ENCODE measurements around the gene CAMSAP3.
"Not testable (repeated sequence)": the region's sequence is repeated elsewhere in the genome, so short reads cannot be mapped to it uniquely, and the experiment has no call there.

CAMSAP3 gene

GRCh38 chr19:7643629-7644549 lies 48.2 kb downstream of the CAMSAP3 start:
- H3K27me3 Mint-ChIP-seq; H3K9me3 Mint-ChIP-seq; DNase-seq (ENCODE audit: low spot score in 2 of 2); ATAC-seq (replicated peaks; ENCODE audit: extremely low read depth, poor library complexity, severe bottlenecking); H3K4me3 Mint-ChIP-seq: not testable (repeated sequence)
- Mint-ChIP-seq H3K36me3 (ENCODE audit: insufficient read depth) (peaks cover 17% of the 10 kb centered on the region), H3K27ac (ENCODE audit: low read depth) (peak overlapping the region; percentile 77), H3K4me1 (peaks cover 15% of the 10 kb centered on the region)

DNA sequence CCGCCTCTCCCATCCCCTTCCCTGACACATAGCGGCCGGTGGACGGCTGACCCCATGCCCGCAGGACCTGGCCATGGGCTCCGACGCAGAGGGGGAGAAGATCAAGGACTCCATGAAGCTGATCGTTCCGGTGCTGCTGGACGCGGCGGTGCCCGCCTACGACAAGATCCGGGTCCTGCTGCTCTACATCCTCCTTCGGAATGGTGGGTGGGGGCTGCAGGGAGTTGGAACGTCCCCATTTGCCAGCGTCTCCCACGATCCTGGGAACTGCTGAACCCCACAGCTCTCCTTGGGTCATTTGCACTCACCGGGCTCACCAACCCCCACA lies 48.9 kb downstream of the CAMSAP3 start:
- Mint-ChIP-seq H3K4me3 (no peak overlapping the region), H3K4me1 (peaks cover 9% of the 10 kb centered on the region), H3K9me3 (no peaks in the 10 kb centered on the region), H3K27me3 (no peaks in the 10 kb centered on the region), H3K27ac (ENCODE audit: low read depth) (no peak overlapping the region), H3K36me3 (ENCODE audit: insufficient read depth) (peaks cover 18% of the 10 kb centered on the region)
- ATAC-seq (replicated peaks; ENCODE audit: extremely low read depth, poor library complexity, severe bottlenecking) (no peak), DNase-seq (ENCODE audit: low spot score in 2 of 2) (no peak)

DNA sequence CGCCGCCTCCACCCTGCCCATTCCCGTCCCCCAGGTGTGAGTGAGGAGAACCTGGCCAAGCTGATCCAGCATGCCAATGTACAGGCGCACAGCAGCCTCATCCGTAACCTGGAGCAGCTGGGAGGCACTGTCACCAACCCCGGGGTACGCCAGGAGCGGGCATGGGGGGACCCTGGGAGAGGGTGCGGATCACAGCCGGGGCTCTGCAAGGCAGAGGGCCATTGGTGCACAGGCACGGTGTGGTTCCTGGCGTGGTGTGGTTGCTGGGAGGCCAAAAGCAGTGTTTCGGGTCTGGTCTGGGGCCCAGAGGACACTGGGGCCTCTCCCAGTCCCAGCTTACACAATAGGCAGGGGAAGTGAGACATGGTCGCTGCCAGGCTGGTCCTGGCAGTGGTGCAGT lies 49.5 kb downstream of the CAMSAP3 start:
- no peak for DNase-seq (ENCODE audit: low spot score in 2 of 2)
- H3K36me3 Mint-ChIP-seq (ENCODE audit: insufficient read depth) = peaks cover 20% of the 10 kb centered on the region
- H3K4me1 Mint-ChIP-seq = peaks cover 2% of the 10 kb centered on the region
- H3K27me3 Mint-ChIP-seq = no peaks in the 10 kb centered on the region
- ATAC-seq (replicated peaks; ENCODE audit: extremely low read depth, poor library complexity, severe bottlenecking) = no peak
- H3K27ac Mint-ChIP-seq (ENCODE audit: low read depth) = no peak overlapping the region
- no peak overlapping the region for H3K4me3 Mint-ChIP-seq
- H3K9me3 Mint-ChIP-seq = no peaks in the 10 kb centered on the region

GRCh38 chr19:7645656-7646425 lies 50.2 kb downstream of the CAMSAP3 start:
- DNase-seq (ENCODE audit: low spot score in 2 of 2) (no peak), ATAC-seq (replicated peaks; ENCODE audit: extremely low read depth, poor library complexity, severe bottlenecking) (no peak)
- H3K4me3 Mint-ChIP-seq = no peak overlapping the region
- no peaks in the 10 kb centered on the region for H3K9me3 Mint-ChIP-seq
- peak overlapping the region; percentile 56 for H3K27ac Mint-ChIP-seq (ENCODE audit: low read depth)
- H3K4me1 Mint-ChIP-seq = no peaks in the 10 kb centered on the region
- H3K27me3 Mint-ChIP-seq = no peaks in the 10 kb centered on the region
- peaks cover 21% of the 10 kb centered on the region for H3K36me3 Mint-ChIP-seq (ENCODE audit: insufficient read depth)

GRCh38 chr19:7646426-7646700 lies 50.7 kb downstream of the CAMSAP3 start:
- Mint-ChIP-seq H3K9me3 (no peaks in the 10 kb centered on the region), H3K27ac (ENCODE audit: low read depth) (peak overlapping the region; percentile 56), H3K4me1 (no peaks in the 10 kb centered on the region), H3K36me3 (ENCODE audit: insufficient read depth) (peaks cover 19% of the 10 kb centered on the region), H3K4me3 (no peak overlapping the region), H3K27me3 (no peaks in the 10 kb centered on the region)
- DNase-seq (ENCODE audit: low spot score in 2 of 2) (no peak), ATAC-seq (replicated peaks; ENCODE audit: extremely low read depth, poor library complexity, severe bottlenecking) (no peak)

GRCh38 chr19:7647156-7647555 lies 51.5 kb downstream of the CAMSAP3 start:
- ATAC-seq (replicated peaks; ENCODE audit: extremely low read depth, poor library complexity, severe bottlenecking) (no peak), DNase-seq (ENCODE audit: low spot score in 2 of 2) (no peak)
- Mint-ChIP-seq H3K27me3 (no peaks in the 10 kb centered on the region), H3K4me1 (peaks cover 3% of the 10 kb centered on the region), H3K9me3 (no peaks in the 10 kb centered on the region), H3K36me3 (ENCODE audit: insufficient read depth) (peaks cover 18% of the 10 kb centered on the region), H3K4me3 (no peak overlapping the region), H3K27ac (ENCODE audit: low read depth) (no peak overlapping the region)

DNA sequence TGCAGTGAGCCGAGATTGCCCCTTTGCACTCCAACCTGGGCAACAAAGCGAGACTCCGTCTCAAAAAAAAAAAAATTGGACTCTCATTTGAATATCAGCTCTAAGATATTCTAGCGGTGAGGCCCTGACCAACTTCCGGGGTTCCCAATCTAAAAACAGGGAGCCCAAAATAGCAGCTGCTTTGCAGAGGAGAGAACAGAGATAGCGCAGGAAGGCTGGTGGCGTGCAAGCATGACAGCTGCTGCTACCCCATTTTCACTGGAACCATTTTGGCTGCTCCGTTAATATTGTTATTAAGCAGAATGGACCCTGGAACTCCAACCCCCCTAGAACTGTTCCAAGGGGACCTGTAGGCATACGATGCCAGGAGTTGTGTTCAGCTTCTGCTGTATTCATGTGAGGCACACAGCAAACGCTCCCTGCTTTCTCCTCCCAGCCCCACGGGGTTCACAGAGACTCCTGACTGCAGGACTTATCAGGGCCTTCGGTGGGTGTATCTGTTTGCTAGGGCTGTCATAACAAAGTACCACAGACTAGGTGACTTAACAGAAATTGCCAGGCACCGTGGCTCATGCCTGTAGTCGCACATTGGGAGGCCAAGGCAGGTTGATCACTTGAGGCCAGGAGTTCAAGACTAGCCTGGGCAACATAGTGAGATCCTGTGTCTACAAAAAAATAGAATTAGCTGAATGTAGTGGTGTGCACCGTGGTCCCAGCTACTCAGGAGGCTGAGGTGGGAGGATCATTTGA lies 52.8 kb downstream of the CAMSAP3 start:
- H3K9me3 Mint-ChIP-seq = no peaks in the 10 kb centered on the region
- peaks cover 14% of the 10 kb centered on the region for H3K4me1 Mint-ChIP-seq
- H3K27me3 Mint-ChIP-seq = no peaks in the 10 kb centered on the region
- DNase-seq (ENCODE audit: low spot score in 2 of 2) (no peak), ATAC-seq (replicated peaks; ENCODE audit: extremely low read depth, poor library complexity, severe bottlenecking) (no peak)
- no peak overlapping the region for H3K27ac Mint-ChIP-seq (ENCODE audit: low read depth)
- H3K4me3 Mint-ChIP-seq = no peak overlapping the region
- peaks cover 18% of the 10 kb centered on the region for H3K36me3 Mint-ChIP-seq (ENCODE audit: insufficient read depth)

DNA sequence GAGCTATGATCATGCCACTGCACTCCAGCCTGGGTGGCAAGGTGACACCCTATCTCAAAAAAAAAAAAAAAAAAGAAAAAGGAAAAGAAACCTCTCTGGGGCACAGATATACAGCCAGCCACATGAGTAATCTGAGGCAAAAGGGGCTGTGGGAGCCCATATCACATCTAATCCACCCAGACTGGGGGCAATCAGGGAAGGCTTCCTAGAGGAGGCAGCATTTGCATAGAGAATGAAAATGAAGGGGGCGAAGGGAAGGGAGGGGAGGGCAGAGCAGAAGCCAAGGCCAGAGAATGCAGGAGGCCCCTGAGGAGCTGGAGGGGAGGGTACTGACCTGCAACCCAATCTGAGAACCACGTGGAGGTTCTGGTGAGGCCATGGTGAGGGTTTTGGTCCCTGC lies 54.5 kb downstream of the CAMSAP3 start:
- DNase-seq (ENCODE audit: low spot score in 2 of 2) (no peak), ATAC-seq (replicated peaks; ENCODE audit: extremely low read depth, poor library complexity, severe bottlenecking) (no peak)
- Mint-ChIP-seq H3K36me3 (ENCODE audit: insufficient read depth) (peaks cover 12% of the 10 kb centered on the region), H3K4me3 (no peak overlapping the region), H3K27ac (ENCODE audit: low read depth) (no peak overlapping the region), H3K4me1 (peaks cover 14% of the 10 kb centered on the region), H3K9me3 (no peaks in the 10 kb centered on the region), H3K27me3 (no peaks in the 10 kb centered on the region)

- H3K36me3 Mint-ChIP-seq (ENCODE audit: insufficient read depth) = peaks cover 9% of the 10 kb centered on the region
- H3K27me3 Mint-ChIP-seq = no peaks in the 10 kb centered on the region
- H3K4me3 Mint-ChIP-seq = peak overlapping the region; percentile 76
- H3K4me1 Mint-ChIP-seq = peaks cover 15% of the 10 kb centered on the region
- H3K27ac Mint-ChIP-seq (ENCODE audit: low read depth) = peak overlapping the region; percentile 93
- H3K9me3 Mint-ChIP-seq = no peaks in the 10 kb centered on the region
- DNase-seq (ENCODE audit: low spot score in 2 of 2) (peak; percentile 83 to 92), ATAC-seq (replicated peaks; ENCODE audit: extremely low read depth, poor library complexity, severe bottlenecking) (peak; percentile 98)
Observed at GRCh38 chr19:7652061-7652641, 56.5 kb downstream of the CAMSAP3 start.

- peaks cover 9% of the 10 kb centered on the region for H3K36me3 Mint-ChIP-seq (ENCODE audit: insufficient read depth)
- DNase-seq (ENCODE audit: low spot score in 2 of 2) (no peak), ATAC-seq (replicated peaks; ENCODE audit: extremely low read depth, poor library complexity, severe bottlenecking) (no peak)
- no peak overlapping the region for H3K4me3 Mint-ChIP-seq
- no peaks in the 10 kb centered on the region for H3K27me3 Mint-ChIP-seq
- no peak overlapping the region for H3K27ac Mint-ChIP-seq (ENCODE audit: low read depth)
- peaks cover 18% of the 10 kb centered on the region for H3K4me1 Mint-ChIP-seq
- H3K9me3 Mint-ChIP-seq = no peaks in the 10 kb centered on the region
Observed at GRCh38 chr19:7654401-7654800, 58.7 kb downstream of the CAMSAP3 start.

- DNase-seq (ENCODE audit: low spot score in 2 of 2) (no peak), ATAC-seq (replicated peaks; ENCODE audit: extremely low read depth, poor library complexity, severe bottlenecking) (no peak)
- no peaks in the 10 kb centered on the region for H3K9me3 Mint-ChIP-seq
- H3K27ac Mint-ChIP-seq (ENCODE audit: low read depth) = peak overlapping the region; percentile 24
- H3K4me3 Mint-ChIP-seq = no peak overlapping the region
- peaks cover 7% of the 10 kb centered on the region for H3K36me3 Mint-ChIP-seq (ENCODE audit: insufficient read depth)
- peaks cover 18% of the 10 kb centered on the region for H3K4me1 Mint-ChIP-seq
- H3K27me3 Mint-ChIP-seq = no peaks in the 10 kb centered on the region
Observed at GRCh38 chr19:7655581-7655980, 59.9 kb downstream of the CAMSAP3 start.

GRCh38 chr19:7657131-7657751 lies 61.6 kb downstream of the CAMSAP3 start:
- DNase-seq (ENCODE audit: low spot score in 2 of 2) (no peak), ATAC-seq (replicated peaks; ENCODE audit: extremely low read depth, poor library complexity, severe bottlenecking) (peak; percentile 52)
- Mint-ChIP-seq H3K36me3 (ENCODE audit: insufficient read depth) (peaks cover 5% of the 10 kb centered on the region), H3K27ac (ENCODE audit: low read depth) (no peak overlapping the region), H3K4me3 (no peak overlapping the region), H3K4me1 (peaks cover 14% of the 10 kb centered on the region), H3K27me3 (no peaks in the 10 kb centered on the region), H3K9me3 (no peaks in the 10 kb centered on the region)
